Gastrocnemius medialis (tissue), 4 donors: ENCODE data around the gene COP1.

ENCODE experiments used
- POLR2A ChIP-seq, 2 donors: fragments of 450-650 bp; IDR thresholded peaks; one replicate each; pipeline ENCODE4 v1.6.1; 2017; ENCODE audit warnings: antibody characterized with exemption in 2 of 2, mild to moderate bottlenecking in 2 of 2, moderate library complexity in 2 of 2
- TF ChIP-seq, protein P1 (sequence below), 5 experiments: fragments of 450-650 bp in 3 of 5; fragments of 200-600 bp in 2 of 5; sonication (generic) in 2 of 5; IDR thresholded peaks in 4 of 5; conservative IDR thresholded peaks in 1 of 5; 1 replicate in 4 of 5; 2 replicates in 1 of 5; pipeline ENCODE4 v1.5.1; 2016 to 2019; ENCODE audit warnings: antibody characterized with exemption in 5 of 5, mild to moderate bottlenecking in 3 of 5, moderate library complexity in 3 of 5

DNA sequence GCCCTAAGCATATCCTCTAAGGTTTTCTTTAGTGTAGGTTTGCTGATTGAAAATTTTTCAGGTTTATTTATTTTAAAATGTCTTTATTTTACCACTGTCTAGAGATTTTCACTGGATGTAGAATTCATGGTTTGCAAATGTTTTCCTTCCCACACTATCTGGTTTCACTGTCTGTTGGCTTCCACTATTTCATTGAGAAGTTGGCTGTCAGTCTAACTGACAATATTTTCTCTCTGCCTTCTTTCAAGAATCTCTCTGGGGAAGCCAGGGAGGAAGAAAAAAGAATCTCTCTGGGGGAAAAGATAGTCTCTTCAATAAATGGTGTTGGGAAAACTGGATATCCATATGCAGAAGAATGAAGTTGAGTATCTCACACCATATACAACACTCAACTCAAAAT is 226.0 kb downstream of the COP1 start:
- TF ChIP-seq, protein P1, sequence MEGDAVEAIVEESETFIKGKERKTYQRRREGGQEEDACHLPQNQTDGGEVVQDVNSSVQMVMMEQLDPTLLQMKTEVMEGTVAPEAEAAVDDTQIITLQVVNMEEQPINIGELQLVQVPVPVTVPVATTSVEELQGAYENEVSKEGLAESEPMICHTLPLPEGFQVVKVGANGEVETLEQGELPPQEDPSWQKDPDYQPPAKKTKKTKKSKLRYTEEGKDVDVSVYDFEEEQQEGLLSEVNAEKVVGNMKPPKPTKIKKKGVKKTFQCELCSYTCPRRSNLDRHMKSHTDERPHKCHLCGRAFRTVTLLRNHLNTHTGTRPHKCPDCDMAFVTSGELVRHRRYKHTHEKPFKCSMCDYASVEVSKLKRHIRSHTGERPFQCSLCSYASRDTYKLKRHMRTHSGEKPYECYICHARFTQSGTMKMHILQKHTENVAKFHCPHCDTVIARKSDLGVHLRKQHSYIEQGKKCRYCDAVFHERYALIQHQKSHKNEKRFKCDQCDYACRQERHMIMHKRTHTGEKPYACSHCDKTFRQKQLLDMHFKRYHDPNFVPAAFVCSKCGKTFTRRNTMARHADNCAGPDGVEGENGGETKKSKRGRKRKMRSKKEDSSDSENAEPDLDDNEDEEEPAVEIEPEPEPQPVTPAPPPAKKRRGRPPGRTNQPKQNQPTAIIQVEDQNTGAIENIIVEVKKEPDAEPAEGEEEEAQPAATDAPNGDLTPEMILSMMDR (IDR thresholded peaks at IDR 0.05 in 4 of 5, conservative IDR thresholded peaks at IDR 0.05 in 1 of 5), result no peak
- no peak for TF ChIP-seq POLR2A (IDR thresholded peaks at IDR 0.05)
